KMS-11 (cell line): ENCODE results near the gene IMPG2.

Experiments used
- H2AFZ ChIP-seq: fragments of 200-600 bp; sonication (generic); 2 replicates; pipeline ENCODE4 v1.6.1; 2016; ENCODE audit warnings: antibody characterized with exemption, mixed run types, low read depth
- H3K27ac ChIP-seq: fragments of 200-600 bp; sonication (generic); 2 replicates; pipeline ENCODE4 v1.6.1; 2016; ENCODE audit warnings: mild to moderate bottlenecking, mixed run types
- H3K27me3 ChIP-seq: fragments of 200-600 bp; sonication (generic); 2 replicates; pipeline ENCODE4 v1.6.1; 2017; ENCODE audit warnings: mild to moderate bottlenecking, low read depth, mixed run types, moderate library complexity; ENCODE audit not compliant: insufficient read depth
- H3K36me3 ChIP-seq: fragments of 200-600 bp; sonication (generic); 2 replicates; pipeline ENCODE4 v1.6.1; 2017; ENCODE audit warnings: mild to moderate bottlenecking, mixed run types; ENCODE audit not compliant: insufficient read depth
- H3K4me1 ChIP-seq: fragments of 200-600 bp; sonication (generic); 2 replicates; pipeline ENCODE4 v1.6.1; 2016; ENCODE audit warnings: mild to moderate bottlenecking, low read depth, mixed run types; ENCODE audit not compliant: poor library complexity, severe bottlenecking
- H3K4me2 ChIP-seq: fragments of 200-600 bp; sonication (generic); 2 replicates; pipeline ENCODE4 v1.7.0; 2016; ENCODE audit warnings: mild to moderate bottlenecking, mixed run types
- H3K4me3 ChIP-seq: fragments of 200-600 bp; sonication (generic); IDR thresholded peaks from 2 replicates; pipeline ENCODE4 v1.6.1; 2017; ENCODE audit warnings: low read depth, low read length, mixed read lengths; ENCODE audit not compliant: insufficient read depth
- H3K79me2 ChIP-seq: fragments of 200-600 bp; sonication (generic); 2 replicates; pipeline ENCODE4 v1.6.1; 2016; ENCODE audit warnings: low read depth, mixed run types; ENCODE audit not compliant: insufficient read depth
- H3K9ac ChIP-seq: fragments of 200-600 bp; sonication (generic); 2 replicates; pipeline ENCODE4 v1.6.1; 2016; ENCODE audit warnings: mild to moderate bottlenecking, mixed run types
- H4K20me1 ChIP-seq: fragments of 200-600 bp; sonication (generic); 2 replicates; pipeline ENCODE4 v1.6.1; 2016; ENCODE audit warnings: mild to moderate bottlenecking, mixed run types; ENCODE audit not compliant: insufficient read depth
- TF ChIP-seq, protein P1 (sequence below): fragments of 200-600 bp; sonication (generic); conservative IDR thresholded peaks from 2 replicates; pipeline ENCODE4 v1.6.1; 2017; ENCODE audit warnings: low read depth, mild to moderate bottlenecking, antibody characterized with exemption, low read length, moderate library complexity, mixed read lengths

IMPG2 gene

DNA sequence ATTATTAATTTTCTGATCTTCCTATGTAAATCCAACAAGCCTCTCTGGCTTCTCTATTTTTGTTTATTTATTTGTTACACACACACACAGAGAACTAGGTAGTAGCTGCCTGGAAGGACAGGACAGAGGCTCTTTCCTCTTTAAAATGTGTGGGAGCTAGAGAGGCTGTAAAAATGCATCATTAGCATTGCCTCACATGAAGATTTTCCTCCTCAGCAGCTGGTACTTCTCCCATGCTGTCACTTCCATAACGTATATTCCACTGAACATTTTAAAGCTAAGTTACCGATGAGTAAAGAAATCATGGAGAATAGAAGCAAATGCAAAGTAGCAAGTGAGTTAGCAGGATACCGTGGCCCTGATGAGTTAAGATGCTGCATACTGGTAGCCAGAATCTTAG, 63.9 kb downstream of the IMPG2 start:
- no peaks in the 10 kb centered on the region for H3K79me2 ChIP-seq

DNA sequence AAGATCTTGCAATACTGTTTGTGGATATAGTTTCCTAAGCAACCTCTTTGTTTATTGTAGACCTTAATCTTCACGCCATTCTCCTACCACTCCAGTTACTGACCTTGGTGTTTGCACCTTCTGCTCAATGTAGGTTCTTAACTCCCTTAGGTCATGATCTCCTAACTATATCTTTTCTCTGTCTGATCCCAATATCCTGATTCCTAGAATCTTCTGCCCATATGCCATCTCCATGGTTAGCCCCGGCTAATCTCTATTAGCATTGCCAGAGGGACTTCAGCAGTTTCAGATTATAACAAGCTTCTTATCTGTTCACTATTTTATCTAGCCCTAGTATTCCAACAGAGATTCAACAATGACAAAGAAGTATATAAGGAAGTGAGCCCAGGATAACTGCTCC, 64.9 kb downstream of the IMPG2 start:
- Histone ChIP-seq H3K4me1 (no peaks in the 10 kb centered on the region), H3K36me3 (no peaks in the 10 kb centered on the region), H3K27ac (no peak overlapping the region), H2AFZ (no peak overlapping the region), H3K9ac (no peak overlapping the region), H3K4me2 (no peak overlapping the region), H3K27me3 (no peaks in the 10 kb centered on the region), H3K4me3 (no peak overlapping the region), H4K20me1 (no peaks in the 10 kb centered on the region), H3K79me2 (no peaks in the 10 kb centered on the region)
- TF ChIP-seq, protein P1, sequence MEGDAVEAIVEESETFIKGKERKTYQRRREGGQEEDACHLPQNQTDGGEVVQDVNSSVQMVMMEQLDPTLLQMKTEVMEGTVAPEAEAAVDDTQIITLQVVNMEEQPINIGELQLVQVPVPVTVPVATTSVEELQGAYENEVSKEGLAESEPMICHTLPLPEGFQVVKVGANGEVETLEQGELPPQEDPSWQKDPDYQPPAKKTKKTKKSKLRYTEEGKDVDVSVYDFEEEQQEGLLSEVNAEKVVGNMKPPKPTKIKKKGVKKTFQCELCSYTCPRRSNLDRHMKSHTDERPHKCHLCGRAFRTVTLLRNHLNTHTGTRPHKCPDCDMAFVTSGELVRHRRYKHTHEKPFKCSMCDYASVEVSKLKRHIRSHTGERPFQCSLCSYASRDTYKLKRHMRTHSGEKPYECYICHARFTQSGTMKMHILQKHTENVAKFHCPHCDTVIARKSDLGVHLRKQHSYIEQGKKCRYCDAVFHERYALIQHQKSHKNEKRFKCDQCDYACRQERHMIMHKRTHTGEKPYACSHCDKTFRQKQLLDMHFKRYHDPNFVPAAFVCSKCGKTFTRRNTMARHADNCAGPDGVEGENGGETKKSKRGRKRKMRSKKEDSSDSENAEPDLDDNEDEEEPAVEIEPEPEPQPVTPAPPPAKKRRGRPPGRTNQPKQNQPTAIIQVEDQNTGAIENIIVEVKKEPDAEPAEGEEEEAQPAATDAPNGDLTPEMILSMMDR = no peak

More for the DNA sequence above, 63.9 kb downstream of the IMPG2 start:
- H3K9ac ChIP-seq = no peak overlapping the region
- no peaks in the 10 kb centered on the region for H4K20me1 ChIP-seq
- no peak overlapping the region for H3K4me2 ChIP-seq
- TF ChIP-seq, protein P1 = no peak
- H3K27me3 ChIP-seq = no peaks in the 10 kb centered on the region
- H3K36me3 ChIP-seq = no peaks in the 10 kb centered on the region
- H3K27ac ChIP-seq = no peak overlapping the region
- H3K4me1 ChIP-seq = no peaks in the 10 kb centered on the region
- H2AFZ ChIP-seq = no peak overlapping the region
- H3K4me3 ChIP-seq = no peak overlapping the region

DNA sequence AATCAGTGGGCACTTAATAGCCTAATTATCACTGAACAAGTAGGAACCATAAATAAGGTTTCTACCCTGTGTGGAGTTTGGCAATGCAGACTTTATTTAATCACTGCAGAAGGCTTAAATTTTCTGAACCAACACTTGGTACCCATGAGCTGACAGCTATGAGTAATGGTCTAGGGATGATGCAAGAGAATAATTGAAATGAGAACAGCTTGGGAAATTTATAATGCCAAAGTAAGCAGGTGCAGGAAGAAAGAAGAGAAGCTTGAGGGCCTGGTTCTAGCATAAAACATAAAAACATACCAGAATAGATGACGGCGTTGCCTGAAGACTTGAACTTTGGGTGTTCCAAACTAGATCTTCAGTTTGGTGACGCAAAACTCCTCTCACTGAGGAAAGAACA, 67.0 kb downstream of the IMPG2 start:
- no peaks in the 10 kb centered on the region for H3K4me1 ChIP-seq
- H3K27ac ChIP-seq = no peak overlapping the region
- no peak overlapping the region for H3K4me3 ChIP-seq
- no peaks in the 10 kb centered on the region for H4K20me1 ChIP-seq
- H3K79me2 ChIP-seq = no peaks in the 10 kb centered on the region
- H3K4me2 ChIP-seq = no peak overlapping the region
- no peaks in the 10 kb centered on the region for H3K36me3 ChIP-seq
- no peak overlapping the region for H2AFZ ChIP-seq
- TF ChIP-seq, protein P1 = no peak
- no peaks in the 10 kb centered on the region for H3K27me3 ChIP-seq
- no peak overlapping the region for H3K9ac ChIP-seq

DNA sequence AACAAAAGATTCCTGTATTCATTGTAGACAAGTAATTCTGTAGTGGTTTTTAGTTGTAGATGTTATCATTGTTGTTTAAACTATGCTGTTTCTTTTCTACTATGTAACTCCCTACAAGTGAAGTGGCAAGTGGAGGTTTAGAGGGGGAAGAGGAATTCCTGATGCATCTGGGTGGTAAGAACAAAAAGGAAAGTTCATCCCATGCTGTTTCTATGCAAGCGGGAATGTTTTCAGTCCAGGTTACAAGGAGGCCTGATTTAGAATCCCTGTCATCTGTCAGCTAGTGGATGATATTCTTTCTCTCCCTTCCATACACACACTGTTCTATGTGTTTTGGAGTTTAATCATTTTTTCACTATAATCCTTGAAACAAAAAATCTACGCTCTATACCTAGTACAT, 67.4 kb downstream of the IMPG2 start:
- Histone ChIP-seq H4K20me1 (no peaks in the 10 kb centered on the region), H3K9ac (no peak overlapping the region), H3K27ac (no peak overlapping the region), H3K27me3 (no peaks in the 10 kb centered on the region), H3K4me1 (no peaks in the 10 kb centered on the region), H3K36me3 (no peaks in the 10 kb centered on the region), H3K79me2 (no peaks in the 10 kb centered on the region), H2AFZ (no peak overlapping the region), H3K4me2 (no peak overlapping the region), H3K4me3 (no peak overlapping the region)
- TF ChIP-seq, protein P1 = no peak
